HCT116 (cell line): ENCODE results near the gene STPG1. TPM values are rescaled to one million over a fixed set of nuclear protein-coding genes. Genes with fewer than 3 reads are reported as not detected.

Source experiments
- ATAC-seq: fragments of 200-7000 bp; cut with Tn5 transposase; 2 replicates; pipeline ENCODE4 v1.9.1; 2020; ENCODE audit warnings: mild to moderate bottlenecking, moderate library complexity
- BruUV-seq: library from RNA; stranded (reverse); fragments of 400-500 nt; replicated peaks from 2 replicates; lab custom pipeline; 2021; lab: Mats Ljungman, UMichigan
- CTCF ChIA-PET: fragments of 300-600 bp; sonication (Branson Sonifier 250); formaldehyde crosslinking; loops from one replicate; lab custom pipeline; 2021; ENCODE audit warnings: antibody characterized with exemption; lab: Charles Lee
- POLR2A ChIA-PET: fragments of 300-600, 350-600 bp; sonication (Branson Sonifier 250); formaldehyde crosslinking; loops from one replicate; lab custom pipeline; 2021; ENCODE audit warnings: antibody characterized with exemption; lab: Charles Lee
- RAD21 ChIA-PET, 2 experiments: fragments of 300-600 bp; sonication (Branson Sonifier 250); formaldehyde crosslinking; loops; one replicate each; lab custom pipeline; 2023; ENCODE audit warnings: low total read pairs in 2 of 2; ENCODE audit not compliant: uncharacterized antibody in 2 of 2, unreplicated experiment in 2 of 2, low non-redundant PET in 1 of 2; lab: Charles Lee
- DNase-seq: peaks from one replicate; pipeline ENCODE4 v3.0.0-alpha.2; 2010; ENCODE audit warnings: low read depth, low spot score
- H2AFZ ChIP-seq: fragments of 200-600 bp; shearing (Covaris generic), sonication (generic); 2 replicates; pipeline ENCODE4 v1.6.1; 2017; ENCODE audit warnings: low read depth, mixed run types, mixed read lengths, antibody characterized with exemption, low read length; ENCODE audit not compliant: poor library complexity, severe bottlenecking
- H3K27ac ChIP-seq: 2 replicates; pipeline ENCODE4 v1.5.1; 2012; ENCODE audit warnings: low read depth, low read length
- H3K27me3 ChIP-seq: fragments of 200-600 bp; sonication (generic); 2 replicates; pipeline ENCODE4 v1.6.1; 2016; ENCODE audit warnings: mixed run types, low read length, mixed read lengths; ENCODE audit not compliant: insufficient read depth
- H3K36me3 ChIP-seq, 2 experiments: fragments of 200-500 bp in 1 of 2; fragments of 200-600 bp in 1 of 2; sonication (Bioruptor generic) in 1 of 2; sonication (generic) in 1 of 2; 2 replicates each; pipeline versions ENCODE4 v1.5.1 to v1.6.1; 2014 to 2016; ENCODE audit warnings: low read length in 2 of 2, inconsistent platforms in 1 of 2, mixed read lengths in 1 of 2, mixed run types in 1 of 2; ENCODE audit not compliant: insufficient read depth in 2 of 2, control insufficient read depth in 1 of 2
- H3K4me1 ChIP-seq, 2 experiments: fragments of 200-600 bp in 1 of 2; sonication (generic) in 1 of 2; 2 replicates each; pipeline versions ENCODE4 v1.5.1 to v1.6.1; 2012 to 2017; ENCODE audit warnings: low read length in 2 of 2, inconsistent platforms in 1 of 2, mild to moderate bottlenecking in 1 of 2, mixed read lengths in 1 of 2, mixed run types in 1 of 2, moderate library complexity in 1 of 2; ENCODE audit not compliant: insufficient read depth in 2 of 2, control insufficient read depth in 1 of 2
- H3K4me2 ChIP-seq: fragments of 200-600 bp; sonication (generic); 2 replicates; pipeline ENCODE4 v1.6.1; 2017; ENCODE audit warnings: mixed run types, low read length, mixed read lengths
- H3K4me3 ChIP-seq, 2 experiments: fragments of 200-600 bp in 1 of 2; sonication (generic) in 1 of 2; replicated peaks in 1 of 2; 2 replicates each; pipeline ENCODE4 v1.5.1; 2011 to 2016; ENCODE audit warnings: low read length in 2 of 2, control low read depth in 1 of 2, low read depth in 1 of 2, mild to moderate bottlenecking in 1 of 2, mixed read lengths in 1 of 2, mixed run types in 1 of 2
- H3K79me2 ChIP-seq: fragments of 200-600 bp; sonication (generic); 2 replicates; pipeline ENCODE4 v1.6.1; 2017; ENCODE audit warnings: mild to moderate bottlenecking, mixed run types, low read length, moderate library complexity, mixed read lengths; ENCODE audit not compliant: insufficient read depth
- H3K9ac ChIP-seq: fragments of 200-600 bp; sonication (generic); 2 replicates; pipeline ENCODE4 v1.6.1; 2016; ENCODE audit warnings: low read length, mixed read lengths
- H3K9me2 ChIP-seq: fragments of 200-600 bp; sonication (generic), shearing (Covaris generic); 2 replicates; pipeline ENCODE4 v1.6.1; 2017; ENCODE audit warnings: mixed run types, mild to moderate bottlenecking, moderate library complexity; ENCODE audit not compliant: insufficient read depth
- H3K9me3 ChIP-seq, 2 experiments: fragments of 200-500 bp in 1 of 2; fragments of 200-600 bp in 1 of 2; sonication (Bioruptor generic) in 1 of 2; sonication (generic) in 1 of 2; 2 replicates each; pipeline ENCODE4 v1.6.1; 2014 to 2017; ENCODE audit warnings: low read length in 2 of 2, mixed read lengths in 2 of 2, inconsistent platforms in 1 of 2, low read depth in 1 of 2, mild to moderate bottlenecking in 1 of 2, mixed run types in 1 of 2, moderate library complexity in 1 of 2; ENCODE audit not compliant: control insufficient read depth in 1 of 2, insufficient read depth in 1 of 2
- H4K20me1 ChIP-seq: fragments of 200-600 bp; sonication (generic), shearing (Covaris generic); 2 replicates; pipeline ENCODE4 v1.6.1; 2017; ENCODE audit warnings: mixed run types, mild to moderate bottlenecking, moderate library complexity; ENCODE audit not compliant: insufficient read depth
- ATF3 ChIP-seq: IDR thresholded peaks from 2 replicates; pipeline ENCODE4 v1.6.1; 2012
- CEBPB ChIP-seq: IDR thresholded peaks from 2 replicates; pipeline ENCODE4 v1.6.1; 2012; ENCODE audit warnings: low read depth
- CTCF ChIP-seq, 3 experiments: fragments of 200-600 bp in 1 of 3; sonication (generic) in 1 of 3; IDR thresholded peaks in 2 of 3; conservative IDR thresholded peaks in 1 of 3; 2 replicates each; pipeline ENCODE4 v1.5.1; 2012 to 2017; ENCODE audit warnings: low read depth in 2 of 3, low read length in 2 of 3, antibody characterized with exemption in 1 of 3, borderline replicate concordance in 1 of 3, control low read depth in 1 of 3, mild to moderate bottlenecking in 1 of 3, mixed read lengths in 1 of 3, mixed run types in 1 of 3, moderate library complexity in 1 of 3; ENCODE audit not compliant: insufficient read depth in 1 of 3
- EGR1 ChIP-seq: IDR thresholded peaks from 2 replicates; pipeline ENCODE4 v1.6.1; 2012; ENCODE audit warnings: low read depth
- JUND ChIP-seq: IDR thresholded peaks from 2 replicates; pipeline ENCODE4 v1.6.1; 2012
- MAX ChIP-seq: IDR thresholded peaks from 2 replicates; pipeline ENCODE4 v1.6.1; 2012
- POLR2A ChIP-seq: IDR thresholded peaks from 2 replicates; pipeline ENCODE4 v1.7.0; 2011; ENCODE audit warnings: borderline replicate concordance; ENCODE audit not compliant: insufficient read depth, insufficient read length; ENCODE audit errors: extremely low read depth
- POLR2AphosphoS5 ChIP-seq: IDR thresholded peaks from 2 replicates; pipeline ENCODE4 v1.6.1; 2011; ENCODE audit warnings: mild to moderate bottlenecking, low read depth, low read length, moderate library complexity
- SIN3A ChIP-seq: IDR thresholded peaks from 2 replicates; pipeline ENCODE4 v1.6.1; 2012; ENCODE audit warnings: low read depth
- SRF ChIP-seq: IDR thresholded peaks from 2 replicates; pipeline ENCODE4 v1.6.1; 2012; ENCODE audit warnings: low read depth
- YY1 ChIP-seq: IDR thresholded peaks from 2 replicates; pipeline ENCODE4 v1.6.1; 2011; ENCODE audit warnings: low read length, low read depth, moderate library complexity, mild to moderate bottlenecking; ENCODE audit not compliant: insufficient replicate concordance; ENCODE audit errors: extremely low read depth
- ZBTB33 ChIP-seq: IDR thresholded peaks from 2 replicates; pipeline ENCODE4 v1.6.1; 2011; ENCODE audit warnings: mild to moderate bottlenecking, low read length, moderate library complexity; ENCODE audit not compliant: insufficient replicate concordance; ENCODE audit errors: extremely low read depth
- ZFX ChIP-seq: fragments of 450-650 bp; IDR thresholded peaks from 2 replicates; pipeline ENCODE4 v1.6.1; 2017
- intact Hi-C: fragments of 100-400 bp; cut with micrococcal nuclease; formaldehyde crosslinking; loops from 2 replicates; pipeline ENCODE4 v1.10.0; 2022
- total RNA-seq: library from RNA; stranded (reverse); gene quantifications from one replicate; pipeline ENCODE4 v1.2.1, GENCODE V29; 2021; ENCODE audit not compliant: unreplicated experiment

The STPG1 gene
- total RNA-seq, 1 experiment from 2014 or later: 13.4 TPM

GRCh38 chr1:24360681-24361080 lies 52.9 kb downstream of the STPG1 start (continued):
- TF ChIP-seq CTCF (IDR thresholded peaks at IDR 0.05 in 2 of 3, conservative IDR thresholded peaks at IDR 0.05 in 1 of 3; ENCODE audit: borderline replicate concordance in 1 of 3, insufficient read depth in 1 of 3, low read depth in 2 of 3, low read length in 2 of 3) (no peak), MAX (no peak)

- TF ChIP-seq CTCF (IDR thresholded peaks at IDR 0.05 in 2 of 3, conservative IDR thresholded peaks at IDR 0.05 in 1 of 3; ENCODE audit: borderline replicate concordance in 1 of 3, insufficient read depth in 1 of 3, low read depth in 2 of 3, low read length in 2 of 3) (no peak), YY1 (no peak), CEBPB (no peak), ZBTB33 (no peak), SIN3A (no peak), JUND (no peak), POLR2A (no peak), EGR1 (no peak), POLR2AphosphoS5 (no peak), SRF (no peak), ZFX (no peak), ATF3 (no peak)
- H3K4me3 ChIP-seq: no peak overlapping the region
- intact Hi-C loops: no loop called here
- H3K9ac ChIP-seq: no peak overlapping the region
- no peak overlapping the region for H3K27ac ChIP-seq
- no peak overlapping the region for H2AFZ ChIP-seq
- no peak overlapping the region for H3K4me2 ChIP-seq
- H3K79me2 ChIP-seq: no peaks in the 10 kb centered on the region
- no peaks in the 10 kb centered on the region for H3K9me3 ChIP-seq
- ATAC-seq: peak; percentile 6; the same call in 1 of the 2 replicates
- H3K36me3 ChIP-seq: no peaks in the 10 kb centered on the region
- H3K9me2 ChIP-seq: no peaks in the 10 kb centered on the region
- no peaks in the 10 kb centered on the region for H3K27me3 ChIP-seq
- H4K20me1 ChIP-seq: no peaks in the 10 kb centered on the region
- ChIA-PET POLR2A (no interaction called here), RAD21 (no interaction called here), CTCF (no interaction called here)
- no peak for DNase-seq
- peaks cover 3 to 12% of the 10 kb centered on the region in 2 experiments; a peak in 3 of 4 replicates for H3K4me1 ChIP-seq
- no TSS peak for BruUV-seq
Measured at GRCh38 chr1:24357038-24357437, 56.5 kb downstream of the STPG1 start.
